ENCODE data around the gene CEP290. TPM values are rescaled to one million over a fixed set of nuclear protein-coding genes. Genes with fewer than 3 reads are reported as not detected.
A peak's percentile ranks its signal among the peaks of the same experiment; 100 is the strongest.

CEP290 gene
- total RNA-seq, 1 experiment from 2014 or later = 14.1 TPM

GRCh38 chr12:88067301-88067700 is 74.6 kb downstream of the CEP290 start:
- BruUV-seq (replicated peaks) = no TSS peak
- DNase-seq = no peak
- CTCF ChIA-PET = interaction anchor here (0.8 kb wide), 1 partner anchor 12 kb away, joined by 3 read pairs; no protein-coding TSS in a partner anchor
- Mint-ChIP-seq H3K9me3 (ENCODE audit: low read depth, unreplicated experiment) (no peaks in the 10 kb centered on the region), H3K27ac (ENCODE audit: unreplicated experiment) (no peak overlapping the region), H3K4me1 (ENCODE audit: low read depth, unreplicated experiment) (peaks cover 11% of the 10 kb centered on the region), H3K27me3 (ENCODE audit: unreplicated experiment) (no peaks in the 10 kb centered on the region), H3K36me3 (ENCODE audit: insufficient read depth, unreplicated experiment) (no peaks in the 10 kb centered on the region), H3K4me3 (ENCODE audit: low read depth, unreplicated experiment) (no peak overlapping the region)
- intact Hi-C loops (cut with micrococcal nuclease; ENCODE audit: unreplicated experiment) = no loop called here
- no peak for TF ChIP-seq CTCF (IDR thresholded peaks at IDR 0.05; ENCODE audit: unreplicated experiment)

- Mint-ChIP-seq H3K4me1 (ENCODE audit: low read depth, unreplicated experiment) (peaks cover 11% of the 10 kb centered on the region), H3K36me3 (ENCODE audit: insufficient read depth, unreplicated experiment) (no peaks in the 10 kb centered on the region), H3K9me3 (ENCODE audit: low read depth, unreplicated experiment) (no peaks in the 10 kb centered on the region), H3K4me3 (ENCODE audit: low read depth, unreplicated experiment) (no peak overlapping the region), H3K27me3 (ENCODE audit: unreplicated experiment) (no peaks in the 10 kb centered on the region), H3K27ac (ENCODE audit: unreplicated experiment) (peak overlapping the region; percentile 1)
- no peak for TF ChIP-seq CTCF (IDR thresholded peaks at IDR 0.05; ENCODE audit: unreplicated experiment)
- no peak for DNase-seq
- CTCF ChIA-PET = no interaction called here
- no TSS peak for BruUV-seq (replicated peaks)
- intact Hi-C loops (cut with micrococcal nuclease; ENCODE audit: unreplicated experiment) = no loop called here
Observed at GRCh38 chr12:88063375-88063774, 78.5 kb downstream of the CEP290 start.

- no peak for TF ChIP-seq CTCF (IDR thresholded peaks at IDR 0.05; ENCODE audit: unreplicated experiment)
- Mint-ChIP-seq H3K4me1 (ENCODE audit: low read depth, unreplicated experiment) (peaks cover 11% of the 10 kb centered on the region), H3K9me3 (ENCODE audit: low read depth, unreplicated experiment) (no peaks in the 10 kb centered on the region), H3K36me3 (ENCODE audit: insufficient read depth, unreplicated experiment) (no peaks in the 10 kb centered on the region), H3K27ac (ENCODE audit: unreplicated experiment) (no peak overlapping the region), H3K27me3 (ENCODE audit: unreplicated experiment) (no peaks in the 10 kb centered on the region), H3K4me3 (ENCODE audit: low read depth, unreplicated experiment) (no peak overlapping the region)
- BruUV-seq (replicated peaks) = no TSS peak
- no peak for DNase-seq
- CTCF ChIA-PET = no interaction called here
- intact Hi-C loops (cut with micrococcal nuclease; ENCODE audit: unreplicated experiment) = no loop called here
Observed at GRCh38 chr12:88062474-88062873, 79.4 kb downstream of the CEP290 start.

GRCh38 chr12:88058719-88059077 is 83.2 kb downstream of the CEP290 start:
- H3K4me1 Mint-ChIP-seq (ENCODE audit: low read depth, unreplicated experiment) = peaks cover 9% of the 10 kb centered on the region
- no peaks in the 10 kb centered on the region for H3K9me3 Mint-ChIP-seq (ENCODE audit: low read depth, unreplicated experiment)
- no peaks in the 10 kb centered on the region for H3K36me3 Mint-ChIP-seq (ENCODE audit: insufficient read depth, unreplicated experiment)
- no TSS peak for BruUV-seq (replicated peaks)
- TF ChIP-seq CTCF (IDR thresholded peaks at IDR 0.05; ENCODE audit: unreplicated experiment) = no peak
- no peaks in the 10 kb centered on the region for H3K27me3 Mint-ChIP-seq (ENCODE audit: unreplicated experiment)
- H3K4me3 Mint-ChIP-seq (ENCODE audit: low read depth, unreplicated experiment) = no peak overlapping the region
- no peak for DNase-seq
- no peak overlapping the region for H3K27ac Mint-ChIP-seq (ENCODE audit: unreplicated experiment)
- intact Hi-C loops (cut with micrococcal nuclease; ENCODE audit: unreplicated experiment) = no loop called here
- CTCF ChIA-PET = no interaction called here
